SH-SY5Y (cell line): ENCODE data around the gene SERP2.

Experiments used
- GATA2 ChIP-seq: IDR thresholded peaks from 2 replicates; pipeline ENCODE4 v1.6.1; 2011; ENCODE audit warnings: mild to moderate bottlenecking, low read depth, low read length
- GATA3 ChIP-seq: IDR thresholded peaks from 2 replicates; pipeline ENCODE4 v1.6.1; 2011; ENCODE audit warnings: low read depth, mild to moderate bottlenecking, low read length, moderate library complexity

DNA sequence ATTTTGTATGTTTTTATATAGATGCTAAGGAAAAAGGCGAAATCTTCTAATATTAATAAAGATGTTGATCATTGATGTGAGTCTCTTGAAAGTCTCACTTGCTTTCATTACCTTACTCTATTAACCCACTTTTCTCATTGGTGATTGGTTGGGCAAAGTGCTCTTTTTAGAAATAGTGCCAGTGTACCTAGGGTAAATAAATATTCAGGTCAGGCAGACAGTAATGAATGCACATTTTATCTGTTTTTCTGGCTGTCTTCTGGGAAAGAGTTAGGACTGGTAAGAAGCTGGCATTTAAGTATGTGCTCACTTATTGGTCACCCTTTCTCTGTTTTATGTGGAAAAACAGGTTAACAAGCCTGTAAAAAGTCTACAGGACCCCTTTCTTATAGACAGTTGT, 11.2 kb downstream of the SERP2 start:
- TF ChIP-seq GATA3 (no peak), GATA2 (no peak)
